Psoas muscle (tissue), 8 donors: ENCODE results near the gene STK17B. TPM values are rescaled to one million over a fixed set of nuclear protein-coding genes. Genes with fewer than 3 reads are reported as not detected.
"Not testable (repeated sequence)": the region's sequence is repeated elsewhere in the genome, so short reads cannot be mapped to it uniquely, and the experiment has no call there.

ENCODE experiments used
- ATAC-seq, 4 donors: fragments of 200-7000 bp; cut with Tn5 transposase; one replicate each; pipeline ENCODE4 v1.9.1; 2020; ENCODE audit warnings: moderate library complexity in 3 of 4, mild to moderate bottlenecking in 2 of 4
- DNase-seq, 2 donors: peaks; one replicate each; pipeline ENCODE4 v3.0.0-alpha.2; 2020
- H3K27ac ChIP-seq: fragments of 200-600 bp; one replicate; pipeline ENCODE4 v1.8.0; 2022
- H3K27me3 ChIP-seq, 3 donors: fragments of 200-600 bp in 1 of 3; one replicate each; pipeline versions ENCODE4 v1.6.1 to v1.8.0; 2013 to 2022; ENCODE audit warnings: low read length in 2 of 3, mild to moderate bottlenecking in 2 of 3, moderate library complexity in 1 of 3; ENCODE audit not compliant: insufficient read depth in 3 of 3
- H3K36me3 ChIP-seq, 2 donors: fragments of 200-600 bp in 1 of 2; one replicate each; pipeline versions ENCODE4 v1.6.1 to v1.8.0; 2013 to 2022; ENCODE audit warnings: low read depth in 1 of 2, mild to moderate bottlenecking in 1 of 2, moderate library complexity in 1 of 2; ENCODE audit not compliant: insufficient read depth in 1 of 2
- H3K4me1 ChIP-seq: fragments of 200-600 bp; one replicate; pipeline ENCODE4 v1.8.0; 2022
- H3K4me3 ChIP-seq: fragments of 200-600 bp; one replicate; pipeline ENCODE4 v1.8.0; 2022; ENCODE audit warnings: mild to moderate bottlenecking
- H3K9me3 ChIP-seq: fragments of 200-600 bp; one replicate; pipeline ENCODE4 v1.8.0; 2022
- CTCF ChIP-seq: fragments of 200-600 bp; IDR thresholded peaks from one replicate; pipeline ENCODE4 v1.8.0; 2022; ENCODE audit warnings: antibody characterized with exemption
- WGBS, 3 donors: extraction: QIAGEN DNeasy Blood & Tissue Kit; methylation state at CpG; one replicate each; pipeline versions ENCODE4 v1.1.6 to v1.1.7; 2013; 5-methylcytosine and 5-hydroxymethylcytosine counted together
- intact Hi-C, 2 donors: fragments of 100-400 bp; cut with DNase I; formaldehyde crosslinking; loops; one replicate each; pipeline versions ENCODE4 v1.11.0 to v1.14.2; 2022
- polyA plus RNA-seq, 3 donors: library from polyadenylated mRNA; stranded (reverse); fragments of 200-250 nt; gene quantifications; one replicate each; pipeline ENCODE4 v1.2.3, GENCODE V29; 2013
- total RNA-seq, 4 donors: library from RNA; stranded (reverse); fragmentation: NEBNext Ultra II Directional in 2 of 4; extraction: Animal tissue kit (Norgen Biotek cat#: 25700) in 2 of 4; gene quantifications; one replicate each; pipeline versions ENCODE4 v1.2.1 to v1.2.4, GENCODE V29; 2021 to 2023
- donor health status: healthy with polysubstance abuse.
- donor health status: DM: no; HTN: no; CAD: no; lungs with moderate emphysema.
- donor health status: Bipolar disorder and iron deficiency.
- donor health status: healthy.
- donor health status: DM: yes; HTN: yes; CAD: no.
- donor health status: DM: no; HTN: no; CAD: no.
- donor health status: DM: no; HTN: no; CAD: no.
- donor health status: DM: yes; HTN: yes; CAD: no.

The STK17B gene
- total and polyA plus RNA-seq, 7 donors, result 1.3 to 5.3 (median 3.1) TPM

- H3K4me3 ChIP-seq, result no peak overlapping the region
- no peaks in the 10 kb centered on the region for H3K4me1 ChIP-seq
- 87 to 89% (median 88%) methylated on average over 2 of the region's 2 CpGs for WGBS, 3 donors
- no peak overlapping the region for H3K27ac ChIP-seq
- H3K36me3 ChIP-seq, result no peaks in the 10 kb centered on the region
- ATAC-seq (no peak), DNase-seq (no peak)
- TF ChIP-seq CTCF, result no peak
- no peaks in the 10 kb centered on the region for H3K27me3 ChIP-seq
- intact Hi-C loops, result no loop called here
- no peaks in the 10 kb centered on the region for H3K9me3 ChIP-seq
Measured at GRCh38 chr2:196187898-196188458, 16.6 kb upstream of the STK17B start.

GRCh38 chr2:196187175-196187700 is 15.9 kb upstream of the STK17B start:
- ATAC-seq, H3K4me1 ChIP-seq, H3K36me3 ChIP-seq, DNase-seq, H3K27me3 ChIP-seq, H3K27ac ChIP-seq, H3K4me3 ChIP-seq, H3K9me3 ChIP-seq, intact Hi-C loops: not testable (repeated sequence)
- WGBS, 3 donors, result 96 to 98% (median 97%) methylated on average over 2 of the region's 2 CpGs

GRCh38 chr2:196186266-196186980 is 15.0 kb upstream of the STK17B start:
- H3K27me3 ChIP-seq, result no peaks in the 10 kb centered on the region
- no peak overlapping the region for H3K27ac ChIP-seq
- intact Hi-C loops, result no loop called here
- H3K36me3 ChIP-seq, result no peaks in the 10 kb centered on the region
- no peak for TF ChIP-seq CTCF
- DNase-seq, result no peak
- no peak overlapping the region for H3K4me3 ChIP-seq
- ATAC-seq, result no peak
- 78 to 85% (median 83%) methylated on average over 3 of the region's 3 CpGs for WGBS, 3 donors
- H3K4me1 ChIP-seq, result no peaks in the 10 kb centered on the region
- H3K9me3 ChIP-seq, result no peaks in the 10 kb centered on the region

- ATAC-seq (no peak), DNase-seq (no peak)
- WGBS, 3 donors, result 92 to 96% (median 93%) methylated on average over 3 of the region's 3 CpGs
- Histone ChIP-seq H3K27me3 (no peaks in the 10 kb centered on the region), H3K36me3 (no peaks in the 10 kb centered on the region), H3K9me3 (no peaks in the 10 kb centered on the region), H3K27ac (no peak overlapping the region), H3K4me3 (no peak overlapping the region), H3K4me1 (no peaks in the 10 kb centered on the region)
- TF ChIP-seq CTCF, result no peak
- intact Hi-C loops, result no loop called here
Measured at GRCh38 chr2:196184921-196185320, 13.5 kb upstream of the STK17B start.

- Histone ChIP-seq H3K36me3 (no peaks in the 10 kb centered on the region), H3K27ac (no peak overlapping the region), H3K9me3 (no peaks in the 10 kb centered on the region), H3K4me1 (no peaks in the 10 kb centered on the region), H3K4me3 (no peak overlapping the region), H3K27me3 (no peaks in the 10 kb centered on the region)
- TF ChIP-seq CTCF, result no peak
- intact Hi-C loops, result no loop called here
- DNase-seq, result no peak
- 80 to 87% (median 87%) methylated on average over 5 of the region's 5 CpGs for whole genome bisulfite sequencing, 3 donors
- no peak for ATAC-seq
Measured at GRCh38 chr2:196183528-196184231, 12.3 kb upstream of the STK17B start.
